Stimulated activated effector memory CD8-positive, alpha-beta T cell treated with anti-CD3 and anti-CD28 coated beads, Interleukin-12 subunit alpha, Interleukin-12 subunit beta, amount 100 ng/mL, for 72 hours (primary cell): ENCODE measurements around the gene GNAQ.
"Not testable (repeated sequence)": the region's sequence is repeated elsewhere in the genome, so short reads cannot be mapped to it uniquely, and the experiment has no call there.

Source experiments
- ATAC-seq: fragments of 150-1000 bp; cut with Tn5 transposase; 2 replicates; pipeline ENCODE4 v1.10.0; 2021
- DNase-seq, 2 donors: peaks; one replicate each; pipeline ENCODE4 v3.0.0; 2021 to 2022; ENCODE audit warnings: low spot score in 2 of 2
- H3K27ac Mint-ChIP-seq: one replicate; pipeline ENCODE4 v1.8.0; 2022; ENCODE audit warnings: mild to moderate bottlenecking, mixed read lengths
- H3K36me3 Mint-ChIP-seq: one replicate; pipeline ENCODE4 v1.8.0; 2022; ENCODE audit warnings: mild to moderate bottlenecking, mixed read lengths
- H3K4me1 Mint-ChIP-seq: one replicate; pipeline ENCODE4 v1.8.0; 2022; ENCODE audit warnings: mixed read lengths
- H3K4me3 Mint-ChIP-seq: one replicate; pipeline ENCODE4 v1.8.0; 2022; ENCODE audit warnings: mild to moderate bottlenecking, mixed read lengths
- H3K9me3 Mint-ChIP-seq: one replicate; pipeline ENCODE4 v1.8.0; 2022; ENCODE audit warnings: mixed read lengths

The GNAQ gene

GRCh38 chr9:77883133-77883532 is 148.5 kb downstream of the GNAQ start:
- no peak overlapping the region for H3K27ac Mint-ChIP-seq

GRCh38 chr9:77882294-77882693 is 149.3 kb downstream of the GNAQ start:
- H3K27ac Mint-ChIP-seq, result no peak overlapping the region
- ATAC-seq (no peak), DNase-seq (no peak)
- no peak overlapping the region for H3K4me3 Mint-ChIP-seq
- no peaks in the 10 kb centered on the region for H3K9me3 Mint-ChIP-seq
- peaks cover 14% of the 10 kb centered on the region for H3K4me1 Mint-ChIP-seq
- H3K36me3 Mint-ChIP-seq, result peaks cover 5% of the 10 kb centered on the region

More at GRCh38 chr9:77883133-77883532, 148.5 kb downstream of the GNAQ start:
- Mint-ChIP-seq H3K9me3 (no peaks in the 10 kb centered on the region), H3K4me3 (no peak overlapping the region), H3K36me3 (peaks cover 5% of the 10 kb centered on the region), H3K4me1 (peaks cover 14% of the 10 kb centered on the region)
- peak; percentile 89 for ATAC-seq
- DNase-seq, result no peak

GRCh38 chr9:77881634-77882033 is 150.0 kb downstream of the GNAQ start:
- not testable (repeated sequence) for H3K9me3 Mint-ChIP-seq, H3K4me3 Mint-ChIP-seq, ATAC-seq, H3K36me3 Mint-ChIP-seq, DNase-seq, H3K27ac Mint-ChIP-seq
- peaks cover 14% of the 10 kb centered on the region for H3K4me1 Mint-ChIP-seq

GRCh38 chr9:77881111-77881510 is 150.5 kb downstream of the GNAQ start:
- peaks cover 5% of the 10 kb centered on the region for H3K36me3 Mint-ChIP-seq
- H3K4me1 Mint-ChIP-seq, result peaks cover 14% of the 10 kb centered on the region
- ATAC-seq (no peak), DNase-seq (no peak)
- H3K9me3 Mint-ChIP-seq, result no peaks in the 10 kb centered on the region
- no peak overlapping the region for H3K4me3 Mint-ChIP-seq
- H3K27ac Mint-ChIP-seq, result no peak overlapping the region

GRCh38 chr9:77879437-77879943 is 152.1 kb downstream of the GNAQ start:
- no peak overlapping the region for H3K4me3 Mint-ChIP-seq

GRCh38 chr9:77878793-77879192 is 152.8 kb downstream of the GNAQ start:
- H3K36me3 Mint-ChIP-seq, H3K4me1 Mint-ChIP-seq, H3K4me3 Mint-ChIP-seq, DNase-seq, H3K27ac Mint-ChIP-seq, H3K9me3 Mint-ChIP-seq, ATAC-seq: not testable (repeated sequence)

More at GRCh38 chr9:77879437-77879943, 152.1 kb downstream of the GNAQ start:
- ATAC-seq (no peak), DNase-seq (no peak)
- Mint-ChIP-seq H3K27ac (no peak overlapping the region), H3K36me3 (peaks cover 5% of the 10 kb centered on the region), H3K9me3 (no peaks in the 10 kb centered on the region), H3K4me1 (peaks cover 12% of the 10 kb centered on the region)

GRCh38 chr9:77877976-77878375 is 153.6 kb downstream of the GNAQ start:
- Mint-ChIP-seq H3K27ac (no peak overlapping the region), H3K9me3 (no peaks in the 10 kb centered on the region)
- ATAC-seq, result no peak

GRCh38 chr9:77876590-77876989 is 155.0 kb downstream of the GNAQ start:
- Mint-ChIP-seq H3K9me3 (no peaks in the 10 kb centered on the region), H3K4me3 (no peak overlapping the region), H3K36me3 (peaks cover 5% of the 10 kb centered on the region), H3K27ac (no peak overlapping the region), H3K4me1 (peaks cover 4% of the 10 kb centered on the region)
- ATAC-seq (no peak), DNase-seq (no peak)

More at GRCh38 chr9:77877976-77878375, 153.6 kb downstream of the GNAQ start:
- Mint-ChIP-seq H3K4me3 (no peak overlapping the region), H3K36me3 (peaks cover 5% of the 10 kb centered on the region), H3K4me1 (peaks cover 4% of the 10 kb centered on the region)
- no peak for DNase-seq

- Mint-ChIP-seq H3K36me3 (peaks cover 5% of the 10 kb centered on the region), H3K4me1 (peaks cover 4% of the 10 kb centered on the region), H3K27ac (no peak overlapping the region), H3K9me3 (no peaks in the 10 kb centered on the region), H3K4me3 (no peak overlapping the region)
- no peak for ATAC-seq
- no peak for DNase-seq
These were observed 155.5 kb downstream of the GNAQ start for GRCh38 chr9:77876091-77876490.

- ATAC-seq (no peak), DNase-seq (no peak)
- Mint-ChIP-seq H3K9me3 (no peaks in the 10 kb centered on the region), H3K4me1 (peaks cover 4% of the 10 kb centered on the region), H3K4me3 (no peak overlapping the region), H3K27ac (no peak overlapping the region), H3K36me3 (no peaks in the 10 kb centered on the region)
These were observed 158.7 kb downstream of the GNAQ start for GRCh38 chr9:77872863-77873262.

- Mint-ChIP-seq H3K27ac (no peak overlapping the region), H3K4me1 (peaks cover 4% of the 10 kb centered on the region), H3K9me3 (no peaks in the 10 kb centered on the region), H3K36me3 (no peaks in the 10 kb centered on the region), H3K4me3 (no peak overlapping the region)
- ATAC-seq (no peak), DNase-seq (no peak)
These were observed 159.4 kb downstream of the GNAQ start for GRCh38 chr9:77872177-77872576.

GRCh38 chr9:77871483-77871882 is 160.1 kb downstream of the GNAQ start:
- H3K9me3 Mint-ChIP-seq, result no peaks in the 10 kb centered on the region
- H3K36me3 Mint-ChIP-seq, result no peaks in the 10 kb centered on the region
- peaks cover 4% of the 10 kb centered on the region for H3K4me1 Mint-ChIP-seq
- DNase-seq (no peak), ATAC-seq (no peak)
- H3K27ac Mint-ChIP-seq, result no peak overlapping the region
- no peak overlapping the region for H3K4me3 Mint-ChIP-seq

GRCh38 chr9:77866878-77867277 is 164.7 kb downstream of the GNAQ start:
- no peaks in the 10 kb centered on the region for H3K4me1 Mint-ChIP-seq
- H3K36me3 Mint-ChIP-seq, result no peaks in the 10 kb centered on the region
- DNase-seq, result no peak
- peaks cover 9% of the 10 kb centered on the region for H3K9me3 Mint-ChIP-seq
- no peak for ATAC-seq
- no peak overlapping the region for H3K4me3 Mint-ChIP-seq
- H3K27ac Mint-ChIP-seq, result no peak overlapping the region

GRCh38 chr9:77865385-77866047 is 166.1 kb downstream of the GNAQ start:
- H3K9me3 Mint-ChIP-seq, result peaks cover 9% of the 10 kb centered on the region
- H3K27ac Mint-ChIP-seq, result no peak overlapping the region
- no peaks in the 10 kb centered on the region for H3K36me3 Mint-ChIP-seq
- no peaks in the 10 kb centered on the region for H3K4me1 Mint-ChIP-seq
- ATAC-seq (no peak), DNase-seq (no peak)
- no peak overlapping the region for H3K4me3 Mint-ChIP-seq

GRCh38 chr9:77864211-77864889 is 167.3 kb downstream of the GNAQ start:
- Mint-ChIP-seq H3K4me3 (no peak overlapping the region), H3K4me1 (no peaks in the 10 kb centered on the region), H3K36me3 (no peaks in the 10 kb centered on the region), H3K9me3 (peaks cover 9% of the 10 kb centered on the region), H3K27ac (no peak overlapping the region)
- ATAC-seq, result no peak
- DNase-seq, result no peak

GRCh38 chr9:77863638-77864037 is 168.0 kb downstream of the GNAQ start:
- not testable (repeated sequence) for H3K36me3 Mint-ChIP-seq, H3K4me3 Mint-ChIP-seq, H3K27ac Mint-ChIP-seq, H3K4me1 Mint-ChIP-seq, DNase-seq, ATAC-seq
- H3K9me3 Mint-ChIP-seq, result peaks cover 12% of the 10 kb centered on the region
